GM19324 (cell line): ENCODE data around the gene SLC25A34.

Experiments
- ATAC-seq: cut with Tn5 transposase; IDR thresholded peaks from one replicate; pipeline ENCODE4 v1.9.1; 2021; ENCODE audit warnings: mild to moderate bottlenecking, moderate library complexity; ENCODE audit not compliant: unreplicated experiment, low FRiP score

Gene SLC25A34

DNA sequence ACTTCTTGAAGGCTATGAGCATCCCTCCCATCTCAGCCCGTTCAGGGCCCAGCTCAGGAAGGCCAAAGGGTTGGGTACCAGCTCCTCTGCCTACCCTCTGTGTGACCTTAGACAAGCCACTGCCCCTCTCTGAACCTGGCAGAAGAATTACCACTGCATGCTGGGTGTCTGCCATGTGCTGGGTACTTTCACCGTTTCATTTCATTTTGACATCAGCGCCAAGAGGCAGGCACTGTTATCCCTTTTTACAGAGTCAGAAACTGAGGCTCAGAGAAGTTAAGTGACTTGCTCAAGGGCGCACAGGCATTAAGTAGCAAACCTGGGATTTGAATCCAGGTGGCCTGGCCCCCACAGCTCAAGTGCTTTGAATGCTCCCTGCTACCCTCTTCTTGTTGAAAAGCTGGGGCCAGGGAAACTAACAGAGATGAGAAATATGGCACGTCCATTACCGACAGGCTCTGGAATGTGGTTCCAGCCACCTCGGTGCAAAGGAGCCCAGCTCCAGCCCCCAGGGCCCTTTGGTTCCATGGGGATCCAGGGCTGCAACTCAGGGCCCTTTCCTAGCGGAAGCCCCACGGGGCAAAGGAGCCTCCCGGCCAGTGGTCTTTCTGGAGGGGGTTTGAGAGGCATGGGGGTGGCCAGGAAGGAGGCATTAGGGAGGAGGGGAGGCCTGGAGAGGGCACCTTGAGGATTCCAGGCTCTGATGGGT is 12.8 kb downstream of the SLC25A34 start:
- no peak for ATAC-seq

DNA sequence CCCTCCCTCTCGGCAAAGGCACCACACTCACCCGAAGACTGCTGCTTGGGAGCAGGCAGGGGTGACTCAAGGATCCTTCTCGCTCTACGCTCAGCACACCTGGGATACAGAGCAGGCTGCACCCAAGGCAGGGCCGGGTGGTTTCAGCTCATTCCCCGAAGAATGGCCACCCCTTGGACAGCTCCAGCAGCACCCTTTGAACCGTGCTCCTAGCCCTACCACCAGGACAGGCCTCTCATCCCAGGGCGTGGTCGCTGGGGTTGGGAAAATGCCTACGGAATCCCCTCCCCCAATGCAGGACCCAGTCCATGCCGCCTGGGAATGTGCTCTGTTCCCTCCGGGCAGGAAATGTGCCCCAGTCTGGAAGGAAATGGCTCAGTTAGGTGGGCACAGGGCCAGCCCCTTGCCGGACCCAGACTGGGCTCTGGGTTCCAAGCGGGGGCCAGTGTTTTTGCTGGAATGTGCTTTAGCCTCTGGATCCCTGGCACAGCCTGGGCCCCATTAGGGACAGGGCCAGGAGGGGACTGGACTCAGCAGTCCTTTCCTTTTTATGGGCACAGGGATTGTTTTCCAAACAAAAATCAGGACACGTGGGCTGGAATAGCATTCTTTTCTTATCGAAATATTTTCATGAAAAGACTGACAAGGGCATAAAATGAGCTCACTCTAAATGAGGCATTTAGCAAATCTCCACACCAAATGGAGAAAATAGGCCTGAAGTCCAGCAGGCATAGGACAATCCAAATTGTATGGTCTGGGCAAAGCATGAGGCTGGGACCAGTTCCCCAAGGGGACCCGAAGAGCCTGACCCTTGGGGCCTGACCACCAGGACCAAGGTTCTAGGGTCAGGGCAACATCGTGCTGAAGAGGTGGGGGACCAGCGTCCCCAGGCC is 13.6 kb downstream of the SLC25A34 start:
- ATAC-seq: no peak

DNA sequence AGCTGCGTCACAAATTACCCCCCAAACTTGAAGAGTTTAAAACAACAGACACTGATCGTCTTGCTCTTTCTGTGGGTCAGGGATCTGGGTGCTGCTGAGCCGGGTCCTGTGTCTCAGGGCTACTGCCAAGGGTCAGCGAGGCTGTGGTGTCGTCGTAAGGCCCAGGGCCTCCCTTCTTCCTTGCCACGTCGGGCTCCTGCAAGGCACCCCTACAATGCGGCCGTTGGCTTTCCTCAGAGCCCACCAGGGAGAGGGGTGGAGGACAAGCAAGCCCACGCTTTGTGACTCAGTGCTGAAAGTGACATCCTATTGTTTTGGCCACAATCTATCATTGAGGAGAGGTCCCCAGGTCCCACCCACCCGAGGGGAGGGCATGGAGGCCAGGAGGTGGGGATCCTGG is 14.9 kb downstream of the SLC25A34 start:
- no peak for ATAC-seq

DNA sequence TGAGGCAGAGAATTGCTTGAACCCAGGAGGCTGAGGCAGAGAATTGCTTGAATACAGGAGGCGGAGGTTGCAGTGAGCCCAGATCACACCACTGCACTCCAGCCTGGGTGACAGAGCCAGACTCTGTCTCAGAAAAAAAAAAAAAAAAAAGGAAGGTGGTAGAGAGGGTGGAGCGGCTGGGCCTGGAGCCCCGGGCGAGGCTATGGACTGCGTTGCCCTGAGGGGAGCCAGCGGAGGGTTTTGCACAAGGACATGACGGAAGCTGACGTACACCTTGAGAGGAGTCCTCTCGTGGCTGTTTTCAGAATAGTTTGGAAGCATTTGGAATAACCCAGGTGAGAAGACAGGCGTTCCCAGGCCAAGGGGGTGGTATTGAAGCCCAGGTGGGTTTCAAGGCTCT is 15.7 kb downstream of the SLC25A34 start:
- no peak for ATAC-seq

DNA sequence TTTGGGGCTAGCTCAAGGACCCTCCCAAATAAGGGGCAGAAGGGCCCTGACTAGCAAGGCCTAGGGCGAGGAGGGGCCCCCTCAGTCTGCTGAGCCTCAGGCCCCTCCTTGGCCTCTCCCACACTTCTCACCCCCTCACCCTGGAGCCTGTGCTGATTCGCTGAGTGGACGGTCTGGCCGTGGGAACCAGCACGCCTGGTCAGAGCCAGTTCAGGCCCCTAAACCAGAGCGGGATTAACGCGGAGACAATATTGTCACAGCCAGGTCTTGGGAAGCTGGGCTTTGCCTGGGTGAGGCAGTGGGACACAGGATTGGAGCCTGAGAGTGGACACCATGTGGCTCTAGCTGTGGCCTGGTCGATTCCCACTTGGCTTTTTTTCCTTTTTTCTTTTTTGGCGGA is 17.7 kb downstream of the SLC25A34 start:
- ATAC-seq: no peak

DNA sequence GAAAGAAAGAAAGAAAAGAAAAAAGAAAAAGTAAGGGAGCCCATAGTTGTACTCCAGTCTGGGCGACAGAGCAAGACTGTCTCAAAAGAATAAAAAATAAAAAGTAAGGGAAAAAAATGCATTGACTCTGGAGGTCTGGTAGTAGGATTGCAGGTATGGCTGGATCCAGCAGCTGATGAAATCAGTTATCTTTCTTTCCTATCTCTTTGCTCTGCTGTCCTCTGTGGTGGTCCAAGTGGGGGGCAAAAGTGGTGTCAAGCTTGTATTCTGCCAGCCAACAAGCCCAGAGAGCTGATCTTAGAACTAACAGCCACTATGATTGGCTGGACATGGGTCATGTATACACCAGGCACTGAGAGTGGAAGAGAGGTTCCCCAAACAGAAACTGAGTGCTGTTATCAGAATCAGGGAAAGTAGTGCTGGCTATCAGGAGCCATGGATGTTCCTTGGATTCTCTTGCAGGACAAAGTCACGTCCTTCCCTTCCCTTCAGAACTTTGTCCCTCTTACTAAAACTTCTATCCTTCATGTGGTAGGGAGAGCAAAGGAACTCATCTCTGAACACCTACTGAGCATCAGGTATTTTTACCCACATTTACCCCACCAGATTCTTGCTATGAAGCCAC is 19.1 kb downstream of the SLC25A34 start:
- no peak for ATAC-seq

DNA sequence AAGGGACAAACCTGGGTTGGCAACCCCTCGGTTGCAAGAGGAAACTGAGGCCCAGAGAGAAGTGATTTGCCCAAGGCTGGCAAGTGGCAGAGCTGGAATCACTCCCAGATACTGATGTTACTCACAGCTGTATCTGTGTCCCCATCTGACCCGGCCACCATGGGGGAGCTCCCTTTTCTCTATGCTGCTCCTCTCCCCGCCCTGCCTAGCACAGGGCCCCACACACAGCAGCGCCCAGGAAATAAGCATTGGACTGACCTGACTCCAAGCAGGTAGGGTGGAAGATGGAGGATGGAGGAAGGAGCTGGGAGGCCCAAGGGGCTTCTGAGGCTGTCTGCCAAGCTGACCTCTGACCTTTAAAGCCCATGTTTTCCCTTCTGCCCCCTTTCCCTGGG is 19.6 kb downstream of the SLC25A34 start:
- ATAC-seq: no peak

DNA sequence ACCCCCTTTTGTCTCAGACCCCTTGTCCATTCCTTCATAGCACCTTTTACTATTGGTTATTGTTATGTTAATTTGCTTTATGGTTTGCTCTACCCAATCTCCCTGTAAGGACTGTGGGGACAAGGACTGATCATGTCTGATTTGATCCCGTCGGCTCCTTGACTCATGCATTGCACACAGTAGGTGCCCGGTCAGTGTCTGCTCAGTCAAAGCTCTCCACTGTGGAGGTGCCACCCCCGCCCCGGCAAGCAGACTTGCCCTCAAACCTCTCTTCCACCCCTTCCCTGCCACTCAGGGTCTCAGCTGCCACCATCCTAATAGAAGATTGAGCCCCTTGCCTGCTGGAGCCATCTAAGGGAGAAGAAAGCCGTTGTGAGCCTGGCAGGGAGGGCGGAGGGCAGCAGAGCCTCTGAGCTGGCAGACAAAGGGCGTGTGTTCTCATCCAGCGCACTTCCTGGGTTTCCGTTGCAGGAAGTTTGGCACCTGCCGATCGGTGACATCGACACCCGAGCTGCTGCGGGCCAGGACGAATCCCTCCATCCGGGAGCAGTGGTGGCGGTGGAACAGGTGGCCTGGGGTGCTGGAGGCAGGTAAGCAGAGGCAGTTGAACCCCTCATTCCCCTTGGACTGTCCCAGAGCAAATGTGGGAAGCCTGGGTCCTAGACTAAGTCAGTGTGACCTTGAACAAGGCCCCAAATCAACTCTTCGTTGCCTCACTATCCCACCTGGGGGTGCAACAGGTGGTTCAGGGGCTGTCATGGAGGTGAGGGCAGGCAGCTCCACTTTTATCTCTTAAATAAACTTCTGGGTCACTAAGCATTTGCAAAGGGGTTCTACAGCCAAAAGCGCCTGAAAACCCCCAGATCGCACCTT is 20.3 kb downstream of the SLC25A34 start:
- ATAC-seq: no peak

DNA sequence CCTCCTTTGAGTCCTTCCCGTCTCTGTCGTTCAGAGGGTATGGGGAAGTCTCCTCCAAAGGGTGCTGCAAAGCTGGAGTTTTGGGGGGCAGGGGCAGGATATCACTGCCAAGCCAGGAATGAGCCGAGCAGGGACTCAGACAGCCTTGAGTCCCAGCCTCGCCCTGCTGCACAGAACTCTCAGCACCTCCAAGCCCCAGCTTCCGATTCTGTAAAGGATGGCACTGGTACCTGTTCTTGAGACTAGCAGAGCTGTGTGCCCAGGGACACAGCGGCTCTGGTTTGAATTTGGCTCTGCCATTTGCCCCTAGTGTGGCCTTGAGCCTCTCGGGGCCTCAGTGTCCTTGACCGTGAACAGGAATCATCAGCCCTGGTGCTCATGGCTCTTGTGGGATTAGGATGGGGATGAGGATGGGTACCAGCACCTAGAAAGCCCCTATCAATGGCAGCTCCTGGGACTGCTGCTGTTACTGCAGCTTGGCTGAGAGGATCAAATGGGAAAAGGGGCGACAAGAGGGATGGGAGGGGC is 21.0 kb downstream of the SLC25A34 start:
- no peak for ATAC-seq

DNA sequence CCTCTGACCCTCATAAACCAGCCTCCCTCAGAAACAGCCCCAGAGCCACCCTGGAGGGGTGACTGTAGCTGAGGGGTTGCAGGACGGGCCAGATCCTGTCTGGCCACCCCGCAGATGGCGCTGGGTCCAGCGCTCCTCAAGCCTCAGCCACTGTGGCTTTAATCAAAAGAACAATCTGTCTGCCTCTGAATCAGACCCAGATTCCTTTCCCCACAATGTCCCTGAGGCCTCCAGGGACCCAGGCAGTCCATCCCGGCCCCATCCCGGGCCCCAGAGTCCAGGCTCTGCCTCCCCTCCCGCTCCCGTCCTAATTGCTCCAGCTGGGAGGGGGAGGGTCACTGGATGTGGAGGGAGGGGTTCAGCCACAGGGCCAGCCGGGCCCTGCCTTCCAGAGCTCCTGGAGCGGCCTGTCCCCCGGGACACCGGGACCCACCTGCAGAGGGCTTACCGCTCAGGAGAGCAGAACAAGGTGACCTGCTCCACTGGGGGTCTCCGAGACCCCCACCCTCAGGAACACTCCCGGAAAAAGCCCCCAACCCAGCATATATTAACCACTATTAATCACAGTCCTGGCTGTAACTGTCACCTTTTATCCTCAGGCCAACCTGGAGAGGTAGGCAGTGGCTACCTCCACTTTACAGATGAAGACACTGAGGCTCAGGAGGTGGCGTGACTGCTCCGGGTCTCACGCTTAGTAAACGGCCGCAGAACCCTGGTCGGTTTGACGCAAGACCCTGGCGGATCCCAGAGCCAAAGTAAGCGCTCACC is 21.7 kb downstream of the SLC25A34 start:
- no peak for ATAC-seq

DNA sequence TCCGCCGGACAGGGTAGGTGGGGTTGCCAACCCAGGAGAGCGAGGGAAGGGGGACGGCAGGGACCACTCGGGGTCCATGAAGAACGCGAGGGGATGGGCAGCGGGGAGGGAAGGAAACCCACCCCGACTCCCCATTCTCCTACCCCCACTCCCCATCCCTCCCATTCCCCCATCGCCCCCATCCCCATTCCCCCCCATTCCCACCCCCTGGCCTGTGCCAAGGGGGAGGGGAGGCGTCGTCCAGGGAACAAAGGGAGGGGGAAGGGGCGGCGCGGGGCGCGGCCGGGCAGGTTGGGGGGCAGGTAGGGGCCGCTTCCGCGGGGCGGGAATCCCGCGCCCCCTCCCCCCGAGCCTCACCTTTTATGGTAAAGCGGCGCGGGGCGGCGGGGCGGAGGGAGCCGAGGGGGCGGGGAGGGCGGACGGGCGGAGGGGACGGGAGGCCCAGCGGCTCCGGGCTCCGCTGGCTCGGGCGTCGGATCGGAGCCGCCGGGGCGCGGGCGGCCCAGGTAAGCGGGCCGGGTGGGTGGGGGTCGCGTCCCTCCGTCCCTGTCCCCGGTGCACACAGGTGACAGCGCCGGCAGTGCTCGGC is 22.4 kb downstream of the SLC25A34 start, which contains the start of gene FBLIM1:
TSS of gene FBLIM1 (plus strand) at position 453 of the 589 bp plus-strand sequence. CDS start 6,189 bp downstream, outside the sequence.
- ATAC-seq: no peak

DNA sequence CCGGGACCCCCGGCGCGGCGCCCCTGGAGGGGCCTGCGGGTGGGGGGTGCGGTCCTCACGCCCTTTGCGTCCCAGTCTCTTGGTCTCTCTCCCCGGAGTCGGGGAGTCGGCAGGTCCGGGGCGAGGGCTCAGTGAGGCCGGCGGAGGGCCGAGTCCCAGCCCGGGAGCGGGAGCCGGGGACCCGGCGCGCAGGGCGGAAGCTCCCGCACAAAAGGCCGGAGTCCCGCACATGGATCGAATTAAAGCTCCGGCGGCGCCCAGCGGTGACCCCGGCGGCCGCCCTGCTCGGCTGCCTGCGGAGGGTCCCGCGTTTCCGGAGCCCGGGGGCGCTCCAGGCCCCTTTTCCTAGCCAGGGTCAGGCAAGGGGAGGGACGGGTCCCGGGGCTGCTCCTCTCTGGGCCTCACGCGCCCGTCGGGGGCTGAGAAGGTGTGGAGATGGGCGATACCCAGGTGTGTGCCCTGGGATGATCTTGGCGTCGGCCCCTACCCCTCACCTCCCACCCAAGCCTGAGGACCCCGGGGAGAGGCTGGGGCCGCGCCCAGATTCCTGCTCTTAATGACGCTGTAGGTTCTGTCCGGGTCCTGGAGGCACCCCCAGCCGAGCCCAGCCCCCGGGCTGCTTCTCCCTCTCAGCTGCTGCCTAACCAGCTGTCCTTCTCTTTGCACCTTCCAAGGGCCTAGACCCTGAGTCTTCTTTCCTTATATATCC is 23.0 kb downstream of the SLC25A34 start:
- no peak for ATAC-seq

DNA sequence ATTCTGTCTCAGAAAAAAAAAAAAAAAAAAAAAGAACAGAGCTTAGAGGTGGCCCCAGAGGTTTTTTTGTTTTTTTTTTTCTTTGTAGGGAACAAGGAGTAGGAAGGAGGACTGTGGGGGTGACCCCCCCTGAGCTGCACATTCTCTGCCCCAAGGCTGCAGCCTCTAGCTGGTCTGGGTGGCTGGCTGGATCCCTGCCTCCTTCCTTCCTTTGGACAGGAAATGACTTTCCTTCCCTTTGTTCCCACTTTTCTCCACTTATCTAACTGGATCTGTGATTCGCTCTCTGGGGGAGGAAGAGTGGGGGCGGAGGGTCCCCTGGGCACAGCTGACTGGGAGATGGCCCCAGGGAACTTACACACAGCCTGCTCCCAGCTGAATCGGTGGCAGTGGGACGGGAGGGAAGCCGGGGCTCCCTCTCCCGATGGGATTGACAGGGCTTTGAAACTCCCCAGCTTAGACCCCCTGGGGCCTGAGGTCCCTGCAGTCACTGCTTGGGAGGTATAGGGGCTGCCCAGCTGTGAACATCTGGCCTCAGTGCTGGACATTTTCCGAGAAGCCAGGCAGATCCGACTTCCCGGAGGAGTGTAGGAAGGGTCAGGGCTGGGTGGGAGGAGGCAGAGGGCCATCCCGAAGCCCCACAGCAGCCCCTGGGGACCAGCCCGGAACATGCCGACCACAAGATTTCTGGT is 24.6 kb downstream of the SLC25A34 start:
- no peak for ATAC-seq

DNA sequence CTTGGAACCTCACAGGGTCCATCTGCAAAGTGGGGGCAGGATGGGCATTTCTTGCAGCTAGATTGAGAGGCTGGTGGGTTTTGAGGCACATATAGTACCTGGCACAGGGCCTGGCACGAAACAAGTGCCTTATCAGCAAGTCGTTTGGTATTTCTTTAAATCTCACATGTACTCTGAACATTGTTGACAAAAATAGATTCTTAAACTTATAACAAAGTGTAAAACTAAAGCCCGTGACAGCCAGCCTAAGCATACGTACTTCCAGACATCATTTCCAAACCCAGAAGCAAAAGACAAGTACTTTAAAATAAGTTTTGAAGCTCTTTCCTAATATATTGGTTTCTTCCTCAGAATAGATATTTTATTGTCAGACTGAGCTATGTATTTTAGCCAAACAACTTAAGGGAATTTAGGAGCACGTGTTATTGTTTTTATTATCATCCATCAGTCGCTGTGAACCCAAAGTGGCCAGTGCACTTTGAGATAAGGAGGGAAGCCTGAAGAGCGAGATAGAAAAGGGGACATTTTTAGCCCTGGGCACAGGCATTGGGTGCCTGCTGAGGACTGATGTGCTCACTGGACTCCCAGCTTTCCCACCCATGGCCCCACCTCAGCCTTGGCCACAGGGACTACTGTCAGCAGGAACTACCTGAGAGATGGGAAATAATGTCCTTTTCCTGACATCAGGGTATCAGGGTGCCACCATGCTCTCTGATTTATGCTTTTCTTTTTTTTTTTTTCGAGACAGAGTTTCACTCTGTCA is 25.5 kb downstream of the SLC25A34 start:
- ATAC-seq: no peak

DNA sequence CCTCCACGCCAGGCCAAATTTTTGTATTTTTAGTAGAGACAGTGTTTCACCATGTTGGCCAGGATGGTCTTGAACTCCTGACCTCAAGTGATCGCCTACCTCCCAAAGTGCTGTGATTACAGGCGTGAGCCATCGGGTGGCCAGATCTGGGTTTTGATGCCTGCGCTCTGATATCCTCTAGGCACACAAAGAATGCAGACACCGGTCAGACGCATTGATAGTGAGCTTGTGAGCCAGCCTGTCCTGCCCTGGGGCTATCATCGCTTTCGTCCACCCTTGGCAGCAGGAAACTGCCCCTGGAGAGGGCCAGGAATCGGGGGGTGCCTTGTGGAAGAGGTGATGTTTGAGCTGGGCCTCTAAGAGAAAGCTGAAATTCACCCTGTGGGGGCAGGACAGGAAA is 26.5 kb downstream of the SLC25A34 start:
- no peak for ATAC-seq

DNA sequence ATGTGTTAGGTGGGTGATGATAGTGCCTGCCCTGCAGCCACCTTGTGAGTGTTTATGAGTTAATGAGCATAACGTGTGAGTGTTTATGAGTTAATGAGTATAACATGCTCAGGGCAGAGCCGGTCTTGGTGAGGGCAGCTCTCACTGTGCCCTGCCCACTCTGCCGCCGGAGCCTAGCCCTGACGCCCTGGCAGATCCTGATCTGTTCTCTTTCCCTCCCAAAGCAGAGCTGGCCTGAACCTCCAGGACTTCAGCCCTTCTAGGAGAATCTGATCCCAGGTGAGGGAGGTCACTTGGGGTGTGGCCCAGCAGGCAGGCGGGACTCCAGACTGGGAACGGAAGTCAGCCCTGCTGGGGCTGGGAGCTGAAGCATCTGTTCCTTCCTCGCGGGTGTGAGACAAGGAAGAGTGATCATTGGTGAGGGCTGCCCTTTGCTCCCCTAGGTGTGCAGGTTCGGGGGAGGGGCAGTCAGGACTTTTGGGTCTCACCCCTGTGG is 28.3 kb downstream of the SLC25A34 start:
- ATAC-seq: no peak

DNA sequence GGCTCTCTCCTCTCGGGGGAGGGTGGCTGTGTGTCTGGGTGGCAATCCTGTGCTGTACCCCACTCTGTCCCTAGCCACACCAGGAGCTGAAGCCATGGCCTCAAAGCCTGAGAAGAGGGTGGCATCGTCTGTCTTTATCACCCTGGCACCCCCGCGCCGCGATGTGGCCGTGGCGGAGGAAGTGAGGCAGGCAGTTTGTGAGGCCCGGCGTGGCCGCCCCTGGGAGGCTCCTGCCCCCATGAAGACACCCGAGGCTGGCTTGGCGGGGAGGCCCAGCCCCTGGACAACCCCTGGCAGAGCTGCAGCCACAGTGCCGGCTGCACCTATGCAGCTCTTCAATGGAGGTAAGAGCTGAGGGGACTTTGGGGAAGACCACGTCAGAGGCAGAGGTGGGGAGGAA is 28.8 kb downstream of the SLC25A34 start:
- ATAC-seq: no peak
